Activated CD4-positive, alpha-beta memory T cell treated with anti-CD3 and anti-CD28 coated beads, Interleukin-2, amount 10 ng/mL, durations not matched to agents 7 days and 5 days (primary cell): ENCODE results near the gene ATP1A3. TPM values are rescaled to one million over a fixed set of nuclear protein-coding genes. Genes with fewer than 3 reads are reported as not detected.

Experiments used
- CTCF ChIA-PET: fragments of 350-600 bp; sonication (Branson Sonifier 250); formaldehyde crosslinking; loops from one replicate; lab custom pipeline; 2021; ENCODE audit warnings: antibody characterized with exemption, inconsistent platforms; lab: Charles Lee
- POLR2A ChIA-PET: fragments of 350-600 bp; sonication (Branson Sonifier 250); formaldehyde crosslinking; loops from one replicate; lab custom pipeline; 2021; ENCODE audit warnings: antibody characterized with exemption; lab: Charles Lee
- DNase-seq: peaks from one replicate; pipeline ENCODE4 v3.0.0-alpha.2; 2020
- H3K27ac Mint-ChIP-seq: one replicate; pipeline ENCODE4 v1.8.0; 2021; ENCODE audit warnings: mild to moderate bottlenecking, mixed read lengths
- H3K27me3 Mint-ChIP-seq: one replicate; pipeline ENCODE4 v1.8.0; 2021; ENCODE audit warnings: mixed read lengths
- H3K36me3 Mint-ChIP-seq: one replicate; pipeline ENCODE4 v1.8.0; 2021; ENCODE audit warnings: low read depth, mixed read lengths
- H3K4me1 Mint-ChIP-seq: one replicate; pipeline ENCODE4 v1.8.0; 2021; ENCODE audit warnings: mixed read lengths
- H3K4me3 Mint-ChIP-seq: one replicate; pipeline ENCODE4 v1.8.0; 2021; ENCODE audit warnings: mild to moderate bottlenecking, mixed read lengths
- H3K9me3 Mint-ChIP-seq: one replicate; pipeline ENCODE4 v1.8.0; 2021; ENCODE audit warnings: mixed read lengths
- total RNA-seq, 2 experiments: library from RNA; stranded (reverse); gene quantifications; one replicate each; pipeline ENCODE4 v1.2.3, GENCODE V29; 2021

Gene ATP1A3
- total RNA-seq, 2 experiments from 2014 or later, result 1.2 to 1.9 TPM

DNA sequence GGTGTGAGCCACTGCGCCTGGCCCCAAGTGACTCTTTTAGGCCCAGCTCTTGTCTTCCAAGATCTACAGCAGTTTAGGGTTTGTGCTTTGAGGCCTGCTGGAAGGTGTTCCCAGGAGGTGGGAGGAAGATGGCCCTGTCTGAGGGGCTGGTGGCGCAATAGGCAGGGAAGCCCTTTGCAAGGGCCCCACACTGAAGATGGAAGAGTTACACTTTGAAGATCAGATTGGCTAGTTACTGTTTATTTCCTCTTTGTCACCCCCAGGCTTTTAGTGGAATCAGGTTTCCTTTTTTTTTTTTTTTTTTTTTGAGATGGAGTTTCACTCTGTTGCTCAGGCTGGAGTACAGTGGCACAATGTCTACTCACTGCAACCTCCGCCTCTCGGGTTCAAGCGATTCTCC, 33.1 kb downstream of the ATP1A3 start:
- no peaks in the 10 kb centered on the region for H3K9me3 Mint-ChIP-seq
- CTCF ChIA-PET, result no interaction called here
- H3K36me3 Mint-ChIP-seq, result no peaks in the 10 kb centered on the region
- H3K27ac Mint-ChIP-seq, result no peak overlapping the region
- POLR2A ChIA-PET, result no interaction called here
- no peaks in the 10 kb centered on the region for H3K27me3 Mint-ChIP-seq
- no peak overlapping the region for H3K4me3 Mint-ChIP-seq
- DNase-seq, result no peak
- H3K4me1 Mint-ChIP-seq, result peaks cover 21% of the 10 kb centered on the region

- CTCF ChIA-PET, result interaction anchor here (0.7 to 4.0 kb wide), 11 partner anchors 12 to 168 kb away, joined by 3 to 32 read pairs (median 4); partner anchors contain the start of gene RPS19
- H3K36me3 Mint-ChIP-seq, result no peaks in the 10 kb centered on the region
- POLR2A ChIA-PET, result interaction anchor here (0.7 to 4.2 kb wide), 9 partner anchors 14 to 99 kb away, joined by 3 to 34 read pairs (median 4); partner anchors contain the start of gene RPS19
- peak within 1 kb of the TSS; percentile 92 for H3K4me3 Mint-ChIP-seq
- no peaks in the 10 kb centered on the region for H3K27me3 Mint-ChIP-seq
- H3K27ac Mint-ChIP-seq, result peak within 1 kb of the TSS; percentile 79
- H3K4me1 Mint-ChIP-seq, result peaks cover 21% of the 10 kb centered on the region
- DNase-seq, result peak; percentile 92
- H3K9me3 Mint-ChIP-seq, result no peaks in the 10 kb centered on the region
These were observed 34.7 kb downstream of the ATP1A3 start, which contains the start of gene RABAC1 for GRCh38 chr19:41959056-41960053. Gene RABAC1 (minus strand): TSS chr19:41959321. CDS start chr19:41959292, 29 bp downstream.

DNA sequence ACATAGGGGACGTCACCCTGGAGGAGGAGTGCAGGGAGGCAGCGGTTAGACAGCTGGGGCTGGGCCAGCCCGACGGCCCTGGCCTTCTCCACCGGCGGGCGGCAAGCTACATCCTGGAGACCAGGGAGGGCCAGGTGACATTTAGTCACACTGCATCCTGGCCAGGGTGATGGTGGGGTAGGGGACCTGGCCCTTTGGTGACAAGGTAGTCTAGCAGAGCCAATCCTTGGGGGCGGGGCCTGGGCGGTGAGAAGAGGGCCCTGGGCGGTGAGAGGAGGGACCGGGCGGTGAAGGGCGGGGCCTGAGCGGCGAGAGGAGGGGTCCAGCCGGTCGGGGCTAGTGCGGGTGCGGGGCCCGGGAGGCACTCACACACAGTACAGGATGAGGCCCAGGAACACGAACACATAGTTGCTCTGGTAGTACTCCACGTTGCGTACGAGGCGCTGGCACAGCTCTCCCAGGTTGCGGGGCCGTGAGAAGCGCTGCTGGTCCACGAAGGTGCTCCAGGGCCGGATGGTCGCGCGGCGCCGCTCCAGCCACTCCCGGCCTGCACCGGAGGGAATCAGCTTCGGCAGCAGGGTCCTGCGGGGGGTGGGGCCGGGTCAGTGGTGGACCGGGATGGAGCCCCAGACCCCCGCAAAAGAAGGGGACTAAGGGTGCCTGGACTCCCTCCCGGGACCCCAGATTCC, 35.5 kb downstream of the ATP1A3 start:
- POLR2A ChIA-PET, result interaction anchor here (0.7 to 4.2 kb wide), 12 partner anchors 12 to 98 kb away, joined by 3 to 34 read pairs (median 4); partner anchors contain the start of gene RPS19
- peak overlapping the region; percentile 92 for H3K4me3 Mint-ChIP-seq
- no peaks in the 10 kb centered on the region for H3K27me3 Mint-ChIP-seq
- H3K36me3 Mint-ChIP-seq, result no peaks in the 10 kb centered on the region
- peak; percentile 90 for DNase-seq
- no peaks in the 10 kb centered on the region for H3K9me3 Mint-ChIP-seq
- CTCF ChIA-PET, result interaction anchor here (0.8 to 4.0 kb wide), 11 partner anchors 11 to 167 kb away, joined by 3 to 32 read pairs (median 4); partner anchors contain the start of gene RPS19
- H3K27ac Mint-ChIP-seq, result peak overlapping the region; percentile 79
- H3K4me1 Mint-ChIP-seq, result peaks cover 21% of the 10 kb centered on the region

DNA sequence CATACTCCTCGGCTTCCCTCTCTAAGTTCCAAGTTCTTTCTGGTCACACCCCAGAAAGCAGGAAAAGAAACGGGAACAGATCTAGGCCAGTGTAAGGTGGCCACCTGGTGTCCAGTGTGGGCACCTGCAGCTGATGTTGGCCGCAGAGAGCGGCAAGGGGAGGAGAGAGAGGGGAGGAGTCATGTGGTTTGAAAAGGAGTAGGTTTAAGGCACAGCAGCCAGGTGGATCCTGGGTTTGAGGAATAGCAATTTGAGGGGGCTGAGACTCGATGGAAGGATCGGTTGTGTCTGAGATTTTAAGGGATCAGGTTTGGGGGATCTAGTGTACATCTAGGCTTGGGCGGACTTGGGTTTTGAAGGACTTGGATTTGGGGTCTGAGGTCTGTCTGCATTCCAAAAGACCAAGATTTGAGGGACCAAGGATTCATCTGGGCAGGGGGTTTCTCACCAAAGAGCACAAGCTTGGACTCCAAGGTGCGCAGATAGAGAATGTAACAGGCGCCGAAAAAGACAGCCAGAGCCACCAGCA, 36.1 kb downstream of the ATP1A3 start:
- Mint-ChIP-seq H3K4me3 (peak overlapping the region; percentile 92), H3K36me3 (no peaks in the 10 kb centered on the region), H3K9me3 (no peaks in the 10 kb centered on the region), H3K27ac (peak overlapping the region; percentile 79), H3K27me3 (no peaks in the 10 kb centered on the region), H3K4me1 (peaks cover 21% of the 10 kb centered on the region)
- DNase-seq, result peak; percentile 60
- POLR2A ChIA-PET, result interaction anchor here (0.7 to 4.2 kb wide), 9 partner anchors 12 to 98 kb away, joined by 3 to 34 read pairs (median 4); partner anchors contain the start of gene RPS19
- CTCF ChIA-PET, result interaction anchor here (1.4 to 4.0 kb wide), 9 partner anchors 11 to 166 kb away, joined by 3 to 32 read pairs (median 4); partner anchors contain the start of gene RPS19

DNA sequence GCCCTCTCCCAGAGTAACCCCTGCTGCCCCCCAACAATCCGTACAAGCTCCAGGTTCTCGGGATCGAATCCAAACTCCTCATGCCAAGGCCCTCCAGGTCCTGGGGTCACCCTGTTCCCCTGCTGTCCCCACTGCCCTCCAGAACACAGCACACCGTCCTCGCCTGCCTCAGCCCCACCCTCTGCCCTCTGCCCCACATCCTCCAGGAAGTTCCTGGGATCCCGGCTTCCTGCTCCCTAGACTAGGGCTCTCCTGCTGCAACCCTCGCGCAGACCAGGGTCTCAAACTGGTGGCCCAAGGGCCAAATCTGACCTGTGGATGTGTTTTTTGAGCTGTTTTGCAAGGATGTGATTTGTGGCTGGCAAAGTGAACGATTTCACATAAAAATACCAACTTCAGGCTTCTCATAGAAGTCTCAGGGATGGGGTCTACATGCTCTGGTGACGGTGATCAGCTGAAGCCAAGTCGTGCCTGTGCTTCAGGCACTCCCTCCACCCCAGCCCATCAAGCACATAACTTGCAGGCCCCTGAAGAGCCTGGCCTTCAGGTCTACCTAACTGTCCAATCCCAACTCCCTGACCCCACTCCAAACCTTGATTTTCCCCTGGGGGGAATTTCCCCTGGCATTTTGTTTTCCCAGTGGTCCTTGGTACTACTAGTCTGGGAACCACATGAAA, 36.7 kb downstream of the ATP1A3 start:
- Mint-ChIP-seq H3K27ac (no peak overlapping the region), H3K27me3 (no peaks in the 10 kb centered on the region), H3K4me3 (peak overlapping the region; percentile 92), H3K9me3 (no peaks in the 10 kb centered on the region), H3K4me1 (peaks cover 21% of the 10 kb centered on the region), H3K36me3 (no peaks in the 10 kb centered on the region)
- DNase-seq, result no peak
- ChIA-PET POLR2A (interaction anchor here (1.0 to 4.2 kb wide), 7 partner anchors 12 to 97 kb away, joined by 3 to 34 read pairs (median 5); partner anchors contain the start of gene RPS19), CTCF (interaction anchor here (0.6 to 4.0 kb wide), 7 partner anchors 10 to 166 kb away, joined by 3 to 32 read pairs (median 4); partner anchors contain the start of gene RPS19)

DNA sequence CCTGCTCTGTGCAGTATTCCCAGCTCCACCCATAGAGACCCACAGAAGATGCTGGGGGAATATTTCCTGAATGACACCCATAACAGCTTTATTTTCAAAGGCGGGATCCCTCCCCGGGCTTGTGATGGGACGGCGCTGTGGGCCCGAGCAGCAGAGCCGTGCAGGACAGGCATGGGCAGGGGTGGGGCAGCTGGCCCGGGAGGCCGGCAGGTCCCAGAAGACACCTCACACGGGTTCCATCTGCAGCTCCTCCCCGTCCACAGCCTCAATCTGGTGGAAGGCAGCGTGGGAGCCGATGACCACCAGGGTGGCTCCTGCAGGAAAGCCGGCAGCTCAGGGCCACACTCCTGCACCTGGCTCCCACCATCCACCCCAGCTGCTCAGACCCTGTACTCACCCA, 37.4 kb downstream of the ATP1A3 start:
- ChIA-PET CTCF (interaction anchor here (0.6 to 4.0 kb wide), 6 partner anchors 9 to 161 kb away, joined by 3 to 32 read pairs (median 4); partner anchors contain the start of gene RPS19), POLR2A (interaction anchor here (1.0 to 4.2 kb wide), 2 partner anchors 11 to 70 kb away, joined by 5 to 34 read pairs; no protein-coding TSS in a partner anchor)

GRCh38 chr19:41955521-41955920, 38.5 kb downstream of the ATP1A3 start:
- no peaks in the 10 kb centered on the region for H3K9me3 Mint-ChIP-seq
- no peak overlapping the region for H3K27ac Mint-ChIP-seq
- H3K4me3 Mint-ChIP-seq, result no peak overlapping the region
- DNase-seq, result no peak
- no peaks in the 10 kb centered on the region for H3K36me3 Mint-ChIP-seq
- no peaks in the 10 kb centered on the region for H3K27me3 Mint-ChIP-seq
- POLR2A ChIA-PET, result no interaction called here
- H3K4me1 Mint-ChIP-seq, result peaks cover 26% of the 10 kb centered on the region
- CTCF ChIA-PET, result interaction anchor here (1.0 kb wide), 1 partner anchor 10 kb away, joined by 3 read pairs; no protein-coding TSS in a partner anchor

More for the DNA sequence above, 37.4 kb downstream of the ATP1A3 start:
- H3K27ac Mint-ChIP-seq, result no peak overlapping the region
- no peaks in the 10 kb centered on the region for H3K27me3 Mint-ChIP-seq
- DNase-seq, result no peak
- H3K36me3 Mint-ChIP-seq, result no peaks in the 10 kb centered on the region
- H3K4me1 Mint-ChIP-seq, result peaks cover 23% of the 10 kb centered on the region
- H3K9me3 Mint-ChIP-seq, result no peaks in the 10 kb centered on the region
- no peak overlapping the region for H3K4me3 Mint-ChIP-seq

DNA sequence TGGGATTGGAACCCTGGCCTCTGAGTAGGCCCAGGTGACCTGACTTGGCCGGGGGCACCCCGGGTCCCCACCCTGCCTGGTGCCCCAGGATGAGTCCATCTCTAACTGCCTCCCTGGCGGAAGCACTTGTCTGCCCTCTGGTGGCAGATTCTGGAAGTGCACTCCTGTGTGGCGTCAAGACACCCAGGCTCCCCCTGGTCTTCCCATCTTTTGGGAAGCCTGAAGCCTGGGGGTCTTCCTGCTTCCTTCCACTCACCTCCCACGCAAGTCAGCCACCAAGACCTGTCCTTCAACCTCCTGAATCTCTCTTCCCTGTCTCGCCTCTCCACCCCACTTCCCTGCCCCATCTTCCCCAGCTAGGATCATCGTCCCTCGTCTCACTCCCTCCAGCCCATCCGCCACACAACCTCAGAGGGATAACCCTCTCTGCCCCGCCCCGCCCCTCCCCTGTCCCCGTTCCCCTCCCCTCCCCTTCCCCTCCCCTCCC, 42.3 kb downstream of the ATP1A3 start:
- Mint-ChIP-seq H3K36me3 (peaks cover 2% of the 10 kb centered on the region), H3K9me3 (no peaks in the 10 kb centered on the region), H3K4me3 (no peak overlapping the region), H3K4me1 (peaks cover 16% of the 10 kb centered on the region), H3K27ac (peak overlapping the region; percentile 19), H3K27me3 (no peaks in the 10 kb centered on the region)
- ChIA-PET CTCF (interaction anchor here (1.0 to 4.3 kb wide), 9 partner anchors 65 to 159 kb away, joined by 3 to 33 read pairs (median 4); partner anchors contain the start of gene RPS19), POLR2A (interaction anchor here (0.7 to 2.8 kb wide), 3 partner anchors 79 to 92 kb away, joined by 4 to 11 read pairs (median 8); partner anchors contain the start of gene RPS19)
- DNase-seq, result peak; percentile 88

DNA sequence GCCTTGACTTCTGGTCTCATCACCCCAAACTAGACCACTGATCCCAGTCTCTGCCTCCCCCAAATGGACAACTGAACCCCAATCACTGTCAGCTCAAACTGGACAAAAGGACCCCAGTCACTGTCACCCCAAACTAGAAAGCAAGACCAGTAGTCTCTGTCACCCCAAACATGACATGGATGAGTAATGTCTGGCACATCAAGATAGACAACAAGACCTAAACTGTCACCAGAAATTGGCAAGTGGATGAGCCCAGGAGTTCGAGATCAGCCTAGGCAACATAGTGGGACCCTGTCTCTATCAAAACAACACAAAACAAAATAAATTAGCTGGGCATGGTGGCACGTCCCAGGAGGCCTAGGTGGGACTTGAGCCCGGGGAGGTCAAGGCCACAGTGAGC, 46.9 kb downstream of the ATP1A3 start:
- peaks cover 6% of the 10 kb centered on the region for H3K27me3 Mint-ChIP-seq
- peaks cover 43% of the 10 kb centered on the region for H3K4me1 Mint-ChIP-seq
- no peak overlapping the region for H3K4me3 Mint-ChIP-seq
- ChIA-PET CTCF (interaction anchor here (2.6 kb wide), 1 partner anchor 11 kb away, joined by 10 read pairs; the partner anchor contains the start of gene RABAC1), POLR2A (interaction anchor here (1.4 to 5.3 kb wide), 5 partner anchors 16 to 87 kb away, joined by 3 to 45 read pairs (median 33); partner anchors contain the start of genes ARHGEF1 and RPS19)
- DNase-seq, result no peak
- H3K36me3 Mint-ChIP-seq, result peaks cover 2% of the 10 kb centered on the region
- no peaks in the 10 kb centered on the region for H3K9me3 Mint-ChIP-seq
- H3K27ac Mint-ChIP-seq, result peak overlapping the region; percentile 45

- Mint-ChIP-seq H3K4me3 (peak overlapping the region; percentile 4), H3K27ac (peak overlapping the region; percentile 79), H3K36me3 (peaks cover 2% of the 10 kb centered on the region), H3K9me3 (no peaks in the 10 kb centered on the region), H3K4me1 (peaks cover 44% of the 10 kb centered on the region), H3K27me3 (peaks cover 18% of the 10 kb centered on the region)
- POLR2A ChIA-PET, result interaction anchor here (0.7 to 5.3 kb wide), 15 partner anchors 9 to 85 kb away, joined by 3 to 45 read pairs (median 5); partner anchors contain the start of genes ERFL, RABAC1 and RPS19
- peak; percentile 87 for DNase-seq
- CTCF ChIA-PET, result interaction anchor here (0.6 to 2.1 kb wide), 10 partner anchors 8 to 495 kb away, joined by 3 to 17 read pairs (median 3); partner anchors contain the start of gene RPS19
These were observed 48.8 kb downstream of the ATP1A3 start for GRCh38 chr19:41945135-41945766.
